ENCODE results near the gene SEPTIN1. TPM values are rescaled to one million over a fixed set of nuclear protein-coding genes. Genes with fewer than 3 reads are reported as not detected.

The SEPTIN1 gene, protein sequence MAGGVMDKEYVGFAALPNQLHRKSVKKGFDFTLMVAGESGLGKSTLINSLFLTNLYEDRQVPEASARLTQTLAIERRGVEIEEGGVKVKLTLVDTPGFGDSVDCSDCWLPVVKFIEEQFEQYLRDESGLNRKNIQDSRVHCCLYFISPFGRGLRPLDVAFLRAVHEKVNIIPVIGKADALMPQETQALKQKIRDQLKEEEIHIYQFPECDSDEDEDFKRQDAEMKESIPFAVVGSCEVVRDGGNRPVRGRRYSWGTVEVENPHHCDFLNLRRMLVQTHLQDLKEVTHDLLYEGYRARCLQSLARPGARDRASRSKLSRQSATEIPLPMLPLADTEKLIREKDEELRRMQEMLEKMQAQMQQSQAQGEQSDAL
- total RNA-seq, result 100 to 1,000 TPM; 176 to 355 (median 183) TPM
- 100 to 1,000 TPM; 221 to 257 TPM for polyA plus RNA-seq
- total RNA-seq, result 153 reads per million, percentile 90 among the genes with 10 or more reads in this experiment

DNA sequence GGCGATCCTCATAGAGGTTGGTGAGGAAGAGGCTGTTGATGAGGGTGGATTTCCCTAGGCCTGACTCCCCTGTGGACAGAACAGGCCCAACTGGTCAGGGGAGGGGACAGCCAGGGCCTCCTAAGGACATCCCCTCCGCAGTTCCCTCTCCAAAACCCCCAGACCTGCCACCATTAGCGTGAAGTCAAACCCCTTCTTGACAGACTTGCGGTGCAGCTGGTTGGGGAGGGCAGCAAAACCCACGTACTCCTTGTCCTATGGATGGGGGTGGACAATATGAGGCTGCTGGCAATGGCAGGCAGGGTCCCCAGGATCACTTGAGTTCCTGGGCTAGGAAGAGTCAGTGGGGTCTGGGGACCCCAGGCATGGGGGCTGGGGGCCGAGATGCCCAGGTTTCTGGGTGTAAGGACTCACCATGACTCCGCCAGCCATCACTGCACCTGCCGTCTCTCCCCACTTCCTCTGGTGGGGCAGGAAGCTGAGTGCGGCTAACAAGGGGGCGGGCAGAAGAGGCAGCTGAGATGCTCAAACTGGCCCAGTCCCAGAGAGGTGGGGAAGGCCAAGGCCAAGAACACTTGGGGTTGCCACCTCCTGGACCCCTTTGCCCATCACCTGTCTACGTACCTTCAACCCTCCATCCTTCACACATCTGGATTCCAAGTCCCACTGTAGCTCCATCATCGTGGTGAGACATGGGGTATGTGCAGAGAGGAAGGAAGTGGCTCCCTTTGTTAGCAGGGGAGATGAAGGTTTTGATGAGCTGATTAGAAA is at the start of gene SEPTIN1:
Gene SEPTIN1, minus strand, starts transcription at position 451 of the 771 bp plus-strand sequence. Its CDS starts 19 bp downstream, at position 432.
- H3K9me3 ChIP-seq (ENCODE audit: control insufficient read depth in 2 of 3, low read length in 3 of 3), result no peaks in the 10 kb centered on the region
- H3K27me3 ChIP-seq (ENCODE audit: control insufficient read depth in 2 of 2, insufficient read depth in 2 of 2, low read length in 2 of 2), result no peaks in the 10 kb centered on the region
- DNase-seq, result peak; percentile 49 to 86 (median 81)
- peaks cover 0 to 3% (median 3%) of the 10 kb centered on the region in 3 experiments for H3K36me3 ChIP-seq (ENCODE audit: control insufficient read depth in 2 of 3, insufficient read depth in 3 of 3, low read length in 3 of 3)
- ATAC-seq, result peak; percentile 27
- H3K27ac ChIP-seq (ENCODE audit: low read depth, low read length), result peak within 1 kb of the TSS; percentile 100
- ChIA-PET CTCF (interaction anchor here (0.8 to 2.0 kb wide), 8 partner anchors 10 to 153 kb away, joined by 3 to 7 read pairs (median 5); partner anchors contain the start of genes TBC1D10B, ZNF48 and ZNF771), POLR2A (interaction anchor here (0.6 to 10.9 kb wide), 23 partner anchors 14 to 318 kb away, joined by 3 to 254 read pairs (median 6); partner anchors contain the start of genes CD2BP2, CORO1A, DCTPP1 and FBRS)
- peak within 1 kb of the TSS; percentile 89 for H3K4me3 ChIP-seq (ENCODE audit: low read length)
- Mint-ChIP-seq H3K4me1 (peaks cover 33 to 67% (median 49%) of the 10 kb centered on the region in 7 donors), H3K27me3 (no peaks in the 10 kb centered on the region), H3K9me3 (no peaks in the 10 kb centered on the region), H3K4me3 (peak within 1 kb of the TSS; percentile 78 to 100 (median 96)), H3K27ac (peak within 1 kb of the TSS; percentile 90 to 100 (median 99)), H3K36me3 (peaks cover 4 to 31% (median 5%) of the 10 kb centered on the region in 5 donors)
- intact Hi-C loops (cut with micrococcal nuclease), result loop anchor here (1.0 kb wide), 4 partner anchors 11 to 47 kb away; partner anchors contain the start of genes ZNF771 (in 2 of the 2) and ZNF48 (in 1 of the 2)
- peaks cover 50 to 51% of the 10 kb centered on the region in 2 donors for H3K4me1 ChIP-seq (ENCODE audit: control insufficient read depth in 2 of 2, insufficient read depth in 2 of 2, low read length in 2 of 2)

DNA sequence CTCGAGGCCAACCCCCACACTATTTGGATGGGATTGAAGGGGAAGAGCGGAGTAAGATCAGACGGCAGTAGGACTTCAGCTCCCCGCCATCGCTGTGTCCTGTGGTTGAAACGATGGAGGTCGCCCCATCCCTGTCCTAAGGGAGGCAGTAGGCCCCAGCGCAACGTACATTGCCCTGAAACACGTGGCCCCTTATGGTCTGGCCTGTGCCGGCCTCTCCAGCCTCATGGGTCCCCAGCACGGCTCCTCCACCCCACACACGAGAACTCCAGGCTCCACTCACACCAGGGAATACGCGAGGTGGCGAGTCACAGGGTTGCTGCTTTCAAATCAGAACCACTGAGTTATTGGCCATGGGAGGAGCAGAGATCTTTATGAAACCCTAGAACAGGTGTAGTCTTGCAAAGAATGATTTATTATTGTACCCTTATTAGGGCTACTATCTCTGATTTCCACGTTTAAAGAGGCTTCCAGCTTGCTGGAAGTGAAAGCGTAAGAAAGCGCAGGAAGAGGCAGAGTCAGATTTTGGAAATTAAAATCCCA is 48.1 kb upstream of the SEPTIN1 start:
- no peak overlapping the region for H3K4me3 Mint-ChIP-seq
- H3K36me3 Mint-ChIP-seq, result peaks cover 4 to 10% (median 9%) of the 10 kb centered on the region in 5 donors
- H3K9me3 Mint-ChIP-seq, result peaks cover 0 to 2% (median 0%) of the 10 kb centered on the region in 11 donors
- H3K27me3 Mint-ChIP-seq, result no peaks in the 10 kb centered on the region
- H3K4me3 ChIP-seq (ENCODE audit: low read length), result no peak overlapping the region
- peaks cover 16 to 19% of the 10 kb centered on the region in 2 donors for H3K4me1 ChIP-seq (ENCODE audit: control insufficient read depth in 2 of 2, insufficient read depth in 2 of 2, low read length in 2 of 2)
- intact Hi-C loops (cut with micrococcal nuclease), result loop anchor here (1.0 to 2.0 kb wide), 22 partner anchors 12 to 526 kb away; partner anchors contain the start of genes FBRS (in 2 of the 2), ITGAL (in 2 of the 2), PRR14 (in 2 of the 2) and SEPHS2 (in 2 of the 2)
- ChIA-PET CTCF (interaction anchor here (0.6 to 3.3 kb wide), 23 partner anchors 10 to 290 kb away, joined by 3 to 26 read pairs (median 5); partner anchors contain the start of genes ZNF688, ZNF747, ZNF764 and ZNF785), POLR2A (interaction anchor here (0.5 to 6.1 kb wide), 38 partner anchors 13 to 1874 kb away, joined by 3 to 82 read pairs (median 5); partner anchors contain the start of genes ALDOA, FBRS, SEPTIN1 and TBC1D10B)
- H3K4me1 Mint-ChIP-seq, result peaks cover 16 to 31% (median 24%) of the 10 kb centered on the region in 7 donors
- no peaks in the 10 kb centered on the region for H3K9me3 ChIP-seq (ENCODE audit: control insufficient read depth in 2 of 3, low read length in 3 of 3)
- peak; percentile 6 for ATAC-seq
- no peak for DNase-seq
- no peaks in the 10 kb centered on the region for H3K27me3 ChIP-seq (ENCODE audit: control insufficient read depth in 2 of 2, insufficient read depth in 2 of 2, low read length in 2 of 2)
- peak overlapping the region; percentile 71 for H3K27ac ChIP-seq (ENCODE audit: low read depth, low read length)
- peaks cover 0 to 12% (median 4%) of the 10 kb centered on the region in 3 experiments for H3K36me3 ChIP-seq (ENCODE audit: control insufficient read depth in 2 of 3, insufficient read depth in 3 of 3, low read length in 3 of 3)
- H3K27ac Mint-ChIP-seq, result no peak overlapping the region

DNA sequence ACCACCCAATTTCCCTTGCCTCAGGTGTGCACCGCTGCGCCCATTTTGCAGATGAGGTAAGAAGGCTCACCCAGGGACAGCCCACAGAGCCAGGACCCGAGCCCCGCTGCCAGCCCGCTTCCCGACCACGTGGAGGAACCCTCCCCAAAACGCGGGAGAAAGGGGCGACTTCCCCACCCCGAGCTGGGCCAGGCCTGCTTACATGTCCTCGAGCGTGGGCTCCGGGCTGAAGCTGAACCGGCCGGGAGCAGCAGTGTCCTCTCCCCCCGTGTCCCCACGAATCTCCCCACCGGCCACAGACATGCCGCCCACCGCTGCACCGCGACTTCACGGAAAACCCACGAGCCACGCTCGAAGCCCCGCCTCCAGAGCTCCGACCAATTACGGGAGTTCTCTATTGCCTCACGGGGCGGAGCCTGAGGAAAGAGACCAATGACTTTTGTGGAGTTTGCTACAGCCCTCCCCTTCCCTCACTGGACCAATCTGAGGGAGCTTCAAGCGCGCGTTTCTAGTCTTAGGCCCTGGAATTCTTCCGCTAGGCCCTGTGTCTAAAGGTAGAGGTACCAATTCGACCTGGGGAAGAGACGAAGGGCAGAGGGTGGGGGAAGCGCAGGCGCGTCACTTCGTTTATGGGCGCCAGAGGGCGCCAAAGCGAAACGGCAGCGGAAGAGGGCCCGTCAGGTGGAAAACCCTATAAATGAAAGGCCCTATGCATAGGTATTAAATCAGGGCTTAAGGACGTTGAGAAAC is 47.5 kb upstream of the SEPTIN1 start, which contains the start of gene DCTPP1:
Gene DCTPP1, minus strand, starts transcription at position 353 of the 750 bp plus-strand sequence. Its CDS starts 50 bp downstream, at position 303.
- peak; percentile 79 to 99 (median 97) for DNase-seq
- Mint-ChIP-seq H3K4me1 (peaks cover 14 to 29% (median 21%) of the 10 kb centered on the region in 7 donors), H3K36me3 (peaks cover 4 to 10% (median 9%) of the 10 kb centered on the region in 5 donors), H3K27me3 (no peaks in the 10 kb centered on the region), H3K27ac (peak within 1 kb of the TSS in 1 of 9 donors; percentile 38), H3K4me3 (no peak within 1 kb of the TSS), H3K9me3 (peaks cover 0 to 2% (median 0%) of the 10 kb centered on the region in 11 donors)
- Histone ChIP-seq H3K4me1 (ENCODE audit: control insufficient read depth in 2 of 2, insufficient read depth in 2 of 2, low read length in 2 of 2) (peaks cover 16 to 19% of the 10 kb centered on the region in 2 donors), H3K4me3 (ENCODE audit: low read length) (peak within 1 kb of the TSS; percentile 67), H3K9me3 (ENCODE audit: control insufficient read depth in 2 of 3, low read length in 3 of 3) (no peaks in the 10 kb centered on the region), H3K27me3 (ENCODE audit: control insufficient read depth in 2 of 2, insufficient read depth in 2 of 2, low read length in 2 of 2) (no peaks in the 10 kb centered on the region), H3K27ac (ENCODE audit: low read depth, low read length) (peak within 1 kb of the TSS; percentile 85), H3K36me3 (ENCODE audit: control insufficient read depth in 2 of 3, insufficient read depth in 3 of 3, low read length in 3 of 3) (peaks cover 0 to 12% (median 4%) of the 10 kb centered on the region in 3 experiments)
- intact Hi-C loops (cut with micrococcal nuclease), result loop anchor here (1.0 to 2.0 kb wide), 22 partner anchors 12 to 527 kb away; partner anchors contain the start of genes FBRS (in 2 of the 2), ITGAL (in 2 of the 2), PRR14 (in 2 of the 2) and SEPHS2 (in 2 of the 2)
- ATAC-seq, result peak; percentile 98
- ChIA-PET POLR2A (interaction anchor here (0.6 to 6.1 kb wide), 41 partner anchors 12 to 1874 kb away, joined by 3 to 82 read pairs (median 5); partner anchors contain the start of genes ALDOA, FBRS, PPP4C and SEPTIN1), CTCF (interaction anchor here (0.6 to 3.3 kb wide), 38 partner anchors 9 to 1570 kb away, joined by 3 to 26 read pairs (median 4); partner anchors contain the start of genes ZNF48, ZNF688, ZNF689 and ZNF747)

DNA sequence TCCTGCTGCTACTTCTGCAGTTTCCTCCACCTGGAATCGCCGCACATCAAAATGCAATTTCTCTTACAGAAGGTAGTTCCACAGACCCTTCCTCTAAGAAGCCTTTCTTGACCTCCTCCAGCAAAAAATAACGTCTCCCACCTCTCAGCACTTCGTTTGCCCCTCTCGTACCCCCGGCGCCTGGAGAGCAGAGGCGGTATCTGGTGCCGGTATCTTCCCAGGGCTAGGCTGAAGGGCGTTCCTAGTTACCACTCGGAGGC is 47.0 kb upstream of the SEPTIN1 start:
- peak overlapping the region; percentile 67 for H3K4me3 ChIP-seq (ENCODE audit: low read length)
- H3K27me3 ChIP-seq (ENCODE audit: control insufficient read depth in 2 of 2, insufficient read depth in 2 of 2, low read length in 2 of 2), result no peaks in the 10 kb centered on the region
- POLR2A ChIA-PET, result interaction anchor here (0.7 to 6.1 kb wide), 33 partner anchors 12 to 364 kb away, joined by 3 to 82 read pairs (median 5); partner anchors contain the start of genes ALDOA, FBRS, PPP4C and SEPTIN1
- Mint-ChIP-seq H3K9me3 (peaks cover 0 to 2% (median 0%) of the 10 kb centered on the region in 11 donors), H3K27ac (no peak overlapping the region), H3K4me3 (no peak overlapping the region), H3K27me3 (no peaks in the 10 kb centered on the region), H3K36me3 (peaks cover 4 to 12% (median 9%) of the 10 kb centered on the region in 5 donors), H3K4me1 (peaks cover 12 to 25% (median 18%) of the 10 kb centered on the region in 7 donors)
- peaks cover 15 to 16% of the 10 kb centered on the region in 2 donors for H3K4me1 ChIP-seq (ENCODE audit: control insufficient read depth in 2 of 2, insufficient read depth in 2 of 2, low read length in 2 of 2)
- no peaks in the 10 kb centered on the region for H3K9me3 ChIP-seq (ENCODE audit: control insufficient read depth in 2 of 3, low read length in 3 of 3)
- intact Hi-C loops (cut with micrococcal nuclease), result no loop called here
- DNase-seq, result no peak
- CTCF ChIA-PET, result interaction anchor here (0.6 to 3.3 kb wide), 35 partner anchors 8 to 1570 kb away, joined by 3 to 26 read pairs (median 4); partner anchors contain the start of genes ZNF48, ZNF688, ZNF689 and ZNF747
- H3K27ac ChIP-seq (ENCODE audit: low read depth, low read length), result peak overlapping the region; percentile 85
- H3K36me3 ChIP-seq (ENCODE audit: control insufficient read depth in 2 of 3, insufficient read depth in 3 of 3, low read length in 3 of 3), result peaks cover 0 to 17% (median 4%) of the 10 kb centered on the region in 3 experiments
- ATAC-seq, result peak; percentile 3

DNA sequence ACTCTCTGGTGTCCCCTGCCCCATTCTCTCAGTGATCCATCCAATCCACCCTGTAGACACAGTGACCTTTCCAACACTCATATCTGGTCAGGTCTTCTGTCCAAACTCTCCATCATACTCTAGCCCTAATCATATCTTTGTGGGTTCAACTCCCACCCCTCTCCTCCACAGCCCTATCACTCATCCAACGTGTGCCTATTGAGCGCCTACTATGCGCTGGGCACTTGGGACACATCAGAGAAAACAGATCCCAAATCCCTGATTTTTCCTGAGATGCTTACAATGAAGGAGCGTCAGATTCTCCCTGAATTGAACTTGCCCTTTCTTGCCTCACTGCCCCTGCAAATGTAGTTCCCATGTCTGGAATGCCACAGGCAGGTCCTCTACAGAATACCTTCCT is 45.7 kb upstream of the SEPTIN1 start:
- peak overlapping the region in 8 of 10 donors; percentile 7 to 57 (median 19) for H3K4me3 Mint-ChIP-seq
- DNase-seq, result no peak
- Histone ChIP-seq H3K36me3 (ENCODE audit: control insufficient read depth in 2 of 3, insufficient read depth in 3 of 3, low read length in 3 of 3) (peaks cover 0 to 30% (median 8%) of the 10 kb centered on the region in 3 experiments), H3K9me3 (ENCODE audit: control insufficient read depth in 2 of 3, low read length in 3 of 3) (no peaks in the 10 kb centered on the region), H3K4me1 (ENCODE audit: control insufficient read depth in 2 of 2, insufficient read depth in 2 of 2, low read length in 2 of 2) (peaks cover 15 to 16% of the 10 kb centered on the region in 2 donors), H3K27ac (ENCODE audit: low read depth, low read length) (peak overlapping the region; percentile 35), H3K4me3 (ENCODE audit: low read length) (no peak overlapping the region), H3K27me3 (ENCODE audit: control insufficient read depth in 2 of 2, insufficient read depth in 2 of 2, low read length in 2 of 2) (no peaks in the 10 kb centered on the region)
- no peak for ATAC-seq
- H3K36me3 Mint-ChIP-seq, result peaks cover 4 to 15% (median 9%) of the 10 kb centered on the region in 5 donors
- ChIA-PET POLR2A (interaction anchor here (0.9 kb wide), 1 partner anchor 10 kb away, joined by 3 read pairs; no protein-coding TSS in a partner anchor), CTCF (no interaction called here)
- H3K27me3 Mint-ChIP-seq, result no peaks in the 10 kb centered on the region
- intact Hi-C loops (cut with micrococcal nuclease), result no loop called here
- H3K9me3 Mint-ChIP-seq, result peaks cover 0 to 2% (median 0%) of the 10 kb centered on the region in 11 donors
- H3K4me1 Mint-ChIP-seq, result peaks cover 7 to 17% (median 11%) of the 10 kb centered on the region in 7 donors
- H3K27ac Mint-ChIP-seq, result peak overlapping the region in 5 of 9 donors; percentile 2 to 78 (median 59)

Measured in naive thymus-derived CD4-positive, alpha-beta T cell (primary cell).